HFFc6 (cell line): ENCODE results near the gene DGKE. TPM values are rescaled to one million over a fixed set of nuclear protein-coding genes. Genes with fewer than 3 reads are reported as not detected.

Experiments used
- DNase-seq: peaks from one replicate; pipeline ENCODE4 v3.0.0-alpha.2; 2018
- H3K27ac Mint-ChIP-seq: 2 replicates; pipeline ENCODE4 v1.8.0; 2020; ENCODE audit warnings: mild to moderate bottlenecking, mixed read lengths
- H3K27me3 Mint-ChIP-seq: 2 replicates; pipeline ENCODE4 v1.8.0; 2021; ENCODE audit warnings: mild to moderate bottlenecking, moderate library complexity, mixed read lengths; ENCODE audit not compliant: insufficient read depth
- H3K36me3 Mint-ChIP-seq: 2 replicates; pipeline ENCODE4 v1.8.0; 2021; ENCODE audit warnings: low read depth, mixed read lengths
- H3K4me1 Mint-ChIP-seq: 2 replicates; pipeline ENCODE4 v1.8.0; 2020; ENCODE audit warnings: low read depth, mixed read lengths
- H3K4me3 Mint-ChIP-seq: 2 replicates; pipeline ENCODE4 v1.8.0; 2020; ENCODE audit warnings: mild to moderate bottlenecking, moderate library complexity, mixed read lengths
- H3K9me3 Mint-ChIP-seq: 2 replicates; pipeline ENCODE4 v1.8.0; 2020; ENCODE audit warnings: mild to moderate bottlenecking, mixed read lengths
- total RNA-seq, 6 experiments: library from RNA; stranded (reverse); fragmentation: NEBNext Ultra II Directional; extraction: Animal tissue kit (Norgen Biotek cat#: 25700); gene quantifications; 2 replicates in 1 of 6; 3 replicates in 5 of 6; pipeline ENCODE4 v1.2.3, GENCODE V29; 2021
- TF ChIP-seq, protein P1 (sequence below): fragments of 200-600 bp; sonication (generic); IDR thresholded peaks from 2 replicates; pipeline ENCODE4 v1.5.0; 2021; ENCODE audit warnings: antibody characterized with exemption, mild to moderate bottlenecking

Gene DGKE
- total RNA-seq, 6 experiments from 2014 or later = 5.9 to 9.3 (median 7.6) TPM

GRCh38 chr17:56887552-56888467 lies 53.9 kb downstream of the DGKE start:
- Mint-ChIP-seq H3K9me3 (peaks cover 19% of the 10 kb centered on the region), H3K4me3 (no peak overlapping the region), H3K27ac (no peak overlapping the region), H3K4me1 (no peaks in the 10 kb centered on the region), H3K36me3 (peaks cover 56% of the 10 kb centered on the region), H3K27me3 (no peaks in the 10 kb centered on the region; the same call in 1 of the 2 replicates)
- TF ChIP-seq, protein P1, sequence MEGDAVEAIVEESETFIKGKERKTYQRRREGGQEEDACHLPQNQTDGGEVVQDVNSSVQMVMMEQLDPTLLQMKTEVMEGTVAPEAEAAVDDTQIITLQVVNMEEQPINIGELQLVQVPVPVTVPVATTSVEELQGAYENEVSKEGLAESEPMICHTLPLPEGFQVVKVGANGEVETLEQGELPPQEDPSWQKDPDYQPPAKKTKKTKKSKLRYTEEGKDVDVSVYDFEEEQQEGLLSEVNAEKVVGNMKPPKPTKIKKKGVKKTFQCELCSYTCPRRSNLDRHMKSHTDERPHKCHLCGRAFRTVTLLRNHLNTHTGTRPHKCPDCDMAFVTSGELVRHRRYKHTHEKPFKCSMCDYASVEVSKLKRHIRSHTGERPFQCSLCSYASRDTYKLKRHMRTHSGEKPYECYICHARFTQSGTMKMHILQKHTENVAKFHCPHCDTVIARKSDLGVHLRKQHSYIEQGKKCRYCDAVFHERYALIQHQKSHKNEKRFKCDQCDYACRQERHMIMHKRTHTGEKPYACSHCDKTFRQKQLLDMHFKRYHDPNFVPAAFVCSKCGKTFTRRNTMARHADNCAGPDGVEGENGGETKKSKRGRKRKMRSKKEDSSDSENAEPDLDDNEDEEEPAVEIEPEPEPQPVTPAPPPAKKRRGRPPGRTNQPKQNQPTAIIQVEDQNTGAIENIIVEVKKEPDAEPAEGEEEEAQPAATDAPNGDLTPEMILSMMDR = no peak
- no peak for DNase-seq

DNA sequence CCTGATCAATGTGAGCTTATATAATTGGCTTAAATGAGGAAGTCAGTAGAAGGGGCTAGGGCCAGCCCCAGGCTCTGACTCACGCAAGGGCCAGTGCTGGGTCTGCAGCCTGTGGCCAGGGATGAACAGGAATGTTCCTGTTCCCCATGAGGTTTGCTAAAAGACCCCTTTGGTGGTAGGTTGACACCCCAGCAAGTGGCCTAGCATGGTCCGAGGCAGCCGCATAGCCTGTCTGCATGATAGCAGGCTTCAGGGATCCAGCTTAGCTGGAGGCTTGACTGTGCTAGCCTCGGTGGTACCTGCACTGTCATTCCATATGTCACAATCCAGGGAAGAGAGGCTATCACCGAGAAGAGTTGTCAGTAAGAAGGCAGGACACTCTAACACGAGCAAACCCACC lies 56.4 kb downstream of the DGKE start:
- H3K36me3 Mint-ChIP-seq = peaks cover 72% of the 10 kb centered on the region
- no peak overlapping the region for H3K27ac Mint-ChIP-seq
- TF ChIP-seq, protein P1 = no peak
- no peak for DNase-seq
- no peaks in the 10 kb centered on the region; the same call in none of the 2 replicates for H3K27me3 Mint-ChIP-seq
- H3K4me1 Mint-ChIP-seq = no peaks in the 10 kb centered on the region
- H3K9me3 Mint-ChIP-seq = peaks cover 19% of the 10 kb centered on the region
- H3K4me3 Mint-ChIP-seq = no peak overlapping the region

DNA sequence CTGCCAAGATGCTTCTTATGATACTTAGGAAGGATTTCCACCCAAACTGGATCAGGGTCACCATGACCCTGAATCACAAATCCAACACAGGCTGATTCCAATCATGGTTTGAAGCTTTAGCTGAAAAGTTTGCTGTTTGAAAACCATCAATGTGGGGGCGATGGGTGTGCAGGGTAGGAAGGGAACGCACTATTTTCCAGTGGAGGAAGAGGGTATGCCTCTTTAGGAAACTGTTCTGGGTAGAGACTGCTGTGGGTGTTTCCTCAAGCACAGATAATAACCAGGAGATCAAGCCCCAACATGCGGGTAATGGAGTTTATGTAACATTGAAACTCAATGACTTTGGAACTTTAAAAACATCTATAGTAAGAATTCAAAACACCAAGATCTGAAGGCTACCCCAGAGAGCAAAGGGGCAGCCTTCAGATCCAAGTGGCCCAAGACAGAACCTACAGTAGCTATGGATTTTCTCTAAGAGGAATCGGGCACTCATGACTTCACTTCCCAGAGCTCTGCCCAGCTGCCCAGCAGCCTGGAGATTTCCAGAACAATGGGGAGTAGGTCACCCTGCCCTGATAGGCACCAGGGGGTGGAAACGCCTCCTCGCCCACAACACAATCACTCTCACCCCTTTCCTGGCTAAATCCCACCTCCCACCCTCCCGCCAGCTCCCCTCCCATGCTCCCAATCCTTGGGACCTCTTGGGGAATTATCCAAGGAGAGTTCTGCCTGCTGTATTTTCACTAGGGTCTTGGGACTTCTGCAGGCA lies 57.1 kb downstream of the DGKE start:
- H3K9me3 Mint-ChIP-seq = peaks cover 19% of the 10 kb centered on the region
- peaks cover 71% of the 10 kb centered on the region for H3K36me3 Mint-ChIP-seq
- H3K27me3 Mint-ChIP-seq = no peaks in the 10 kb centered on the region; the same call in none of the 2 replicates
- no peak for DNase-seq
- H3K4me1 Mint-ChIP-seq = peaks cover 5% of the 10 kb centered on the region
- no peak overlapping the region for H3K27ac Mint-ChIP-seq
- TF ChIP-seq, protein P1 = no peak
- no peak overlapping the region for H3K4me3 Mint-ChIP-seq

- H3K4me1 Mint-ChIP-seq = peaks cover 8% of the 10 kb centered on the region
- no peaks in the 10 kb centered on the region; the same call in none of the 2 replicates for H3K27me3 Mint-ChIP-seq
- no peak overlapping the region for H3K27ac Mint-ChIP-seq
- H3K36me3 Mint-ChIP-seq = peaks cover 65% of the 10 kb centered on the region
- H3K4me3 Mint-ChIP-seq = no peak overlapping the region
- DNase-seq = no peak
- H3K9me3 Mint-ChIP-seq = peaks cover 19% of the 10 kb centered on the region
- TF ChIP-seq, protein P1 = peak; percentile 73
These were observed 57.8 kb downstream of the DGKE start for GRCh38 chr17:56891751-56892150.

DNA sequence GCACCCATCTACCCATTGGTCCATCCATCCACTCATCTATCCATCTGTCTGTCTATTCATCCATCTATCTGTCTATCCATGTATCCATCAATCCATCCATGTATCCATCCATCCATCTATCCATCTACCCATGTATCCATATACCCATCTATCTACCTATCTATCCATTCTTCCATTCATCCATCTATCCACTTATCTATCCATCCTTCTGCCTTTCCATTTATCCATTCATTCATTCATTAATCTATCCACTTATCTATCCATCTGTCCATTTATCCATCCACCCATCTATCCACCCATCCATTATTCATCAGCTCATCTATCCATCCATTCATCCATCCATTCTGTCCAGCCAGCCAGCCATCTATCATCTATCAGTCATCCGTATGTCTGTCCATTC lies 58.4 kb downstream of the DGKE start:
- no peak for DNase-seq
- TF ChIP-seq, protein P1 = no peak
- peaks cover 60% of the 10 kb centered on the region for H3K36me3 Mint-ChIP-seq
- H3K9me3 Mint-ChIP-seq = peaks cover 16% of the 10 kb centered on the region
- H3K4me3 Mint-ChIP-seq = no peak overlapping the region
- H3K27me3 Mint-ChIP-seq = no peaks in the 10 kb centered on the region; the same call in none of the 2 replicates
- H3K27ac Mint-ChIP-seq = no peak overlapping the region
- H3K4me1 Mint-ChIP-seq = peaks cover 8% of the 10 kb centered on the region
